NCI-H187 (cell line): ENCODE results near the gene ADAM10.

Experiments
- DNase-seq, 2 experiments: peaks; one replicate each; lab custom pipeline; 2025; lab: John Stamatoyannopoulos, UW

The ADAM10 gene

DNA sequence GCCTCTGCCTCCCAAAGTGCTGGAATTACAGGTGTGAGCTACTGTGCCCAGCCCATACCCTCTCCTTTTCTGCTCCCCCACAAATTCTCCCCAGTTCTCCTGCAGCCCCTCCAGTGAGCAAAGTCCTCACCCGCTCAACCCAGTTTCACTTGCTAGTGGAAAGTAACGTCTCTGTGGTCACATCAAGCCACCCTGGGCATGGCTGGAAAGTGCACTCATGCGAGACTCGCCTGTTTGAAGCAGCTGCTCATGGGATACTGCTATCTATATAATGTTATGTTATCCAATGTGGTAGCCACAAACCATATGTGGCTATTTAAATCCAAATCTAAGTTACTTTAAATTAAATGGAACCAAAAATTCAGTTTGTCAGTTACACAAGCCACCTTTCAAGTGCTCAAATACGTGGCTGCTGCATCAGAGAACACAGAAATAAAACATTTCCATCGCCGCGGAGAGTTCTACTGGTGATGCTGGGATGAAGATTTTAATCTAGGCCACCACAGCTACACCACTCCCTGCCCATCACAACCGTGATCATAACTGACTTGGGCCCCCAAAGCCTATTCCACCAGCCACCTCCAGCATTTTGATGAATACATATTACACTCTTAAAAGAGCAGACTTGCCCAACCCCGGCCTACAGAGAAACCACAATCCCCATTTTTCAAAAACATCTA, 198.3 kb downstream of the ADAM10 start:
- no peak for DNase-seq

DNA sequence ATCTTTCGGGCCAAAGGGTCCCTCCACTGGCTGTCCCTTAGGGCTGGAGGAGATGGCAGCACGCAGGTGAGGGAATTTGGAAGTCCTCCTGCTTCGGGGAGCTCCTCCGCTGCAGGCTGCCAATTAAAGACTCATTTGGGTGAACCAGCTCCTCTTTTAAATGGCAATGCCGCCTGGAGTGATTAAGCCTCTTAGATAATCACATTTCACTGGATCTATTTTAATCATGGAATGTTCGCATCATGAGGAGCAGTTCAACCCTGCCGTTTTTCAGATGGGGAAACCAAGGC, 199.8 kb downstream of the ADAM10 start:
- DNase-seq: no peak

DNA sequence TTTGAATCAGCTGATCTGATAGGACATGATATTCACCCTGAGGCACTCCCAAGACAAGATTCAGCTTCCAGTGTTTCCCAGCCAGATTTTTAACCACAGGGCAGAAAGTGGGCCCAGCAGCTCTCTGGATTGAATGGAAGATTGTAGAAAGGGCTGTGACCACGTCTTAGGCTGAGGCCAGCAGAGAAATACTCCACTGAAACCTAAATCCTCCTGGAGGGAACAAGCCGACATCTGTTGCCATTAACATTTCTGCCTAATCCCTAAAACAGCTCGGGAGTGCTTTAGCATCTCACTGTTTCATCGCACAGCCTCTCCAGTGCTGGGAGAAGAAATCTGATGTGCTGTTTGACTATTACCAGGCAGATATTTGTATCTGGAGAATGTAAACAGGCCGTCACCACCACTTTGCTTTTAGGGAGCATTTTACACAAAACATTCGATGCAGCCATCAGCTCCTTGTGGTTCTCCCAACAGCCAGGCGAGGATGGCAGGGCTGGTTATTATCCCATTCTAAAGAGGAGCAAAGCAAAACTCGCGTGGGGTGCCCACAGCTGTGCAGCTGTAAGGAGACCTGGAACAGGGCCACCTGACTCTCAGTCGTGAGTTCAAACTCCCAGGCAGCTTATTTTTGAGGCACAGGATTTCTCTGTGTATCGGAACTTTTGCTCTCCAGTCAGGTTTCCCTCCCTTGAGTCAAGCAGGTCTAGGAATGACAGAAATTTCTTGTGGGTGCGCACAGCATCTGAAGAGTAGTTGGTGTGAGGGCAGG, 200.3 kb downstream of the ADAM10 start:
- no peak for DNase-seq

DNA sequence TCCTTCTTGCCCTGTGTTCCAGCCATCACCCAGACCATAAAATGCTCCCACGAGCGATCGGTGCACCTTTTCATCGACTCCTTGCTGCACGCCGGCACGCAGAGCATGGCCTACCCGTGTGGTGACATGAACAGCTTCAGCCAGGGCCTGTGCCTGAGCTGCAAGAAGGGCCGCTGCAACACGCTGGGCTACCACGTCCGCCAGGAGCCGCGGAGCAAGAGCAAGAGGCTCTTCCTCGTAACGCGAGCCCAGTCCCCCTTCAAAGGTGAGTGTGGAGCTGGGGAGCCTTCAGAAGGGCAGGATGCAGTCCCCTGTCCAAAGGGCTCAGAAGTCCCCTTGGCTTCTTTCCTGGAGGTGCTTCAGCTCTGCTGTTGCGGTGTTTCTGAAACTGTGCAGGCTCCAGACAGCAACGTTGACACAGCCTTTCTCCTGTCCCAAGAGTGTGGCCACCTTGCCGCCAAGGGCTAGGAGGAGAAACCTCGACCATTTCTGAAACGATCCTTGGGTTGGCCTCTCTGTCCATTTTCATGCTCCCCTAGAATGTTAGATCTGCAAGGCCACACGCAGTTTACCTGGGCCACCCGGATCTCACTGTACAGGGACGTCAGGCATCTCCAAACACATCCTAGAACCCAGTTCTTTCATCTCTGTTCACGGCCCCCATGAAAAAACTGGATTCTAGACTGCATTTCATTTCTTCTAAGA, 201.0 kb downstream of the ADAM10 start:
- DNase-seq: no peak

DNA sequence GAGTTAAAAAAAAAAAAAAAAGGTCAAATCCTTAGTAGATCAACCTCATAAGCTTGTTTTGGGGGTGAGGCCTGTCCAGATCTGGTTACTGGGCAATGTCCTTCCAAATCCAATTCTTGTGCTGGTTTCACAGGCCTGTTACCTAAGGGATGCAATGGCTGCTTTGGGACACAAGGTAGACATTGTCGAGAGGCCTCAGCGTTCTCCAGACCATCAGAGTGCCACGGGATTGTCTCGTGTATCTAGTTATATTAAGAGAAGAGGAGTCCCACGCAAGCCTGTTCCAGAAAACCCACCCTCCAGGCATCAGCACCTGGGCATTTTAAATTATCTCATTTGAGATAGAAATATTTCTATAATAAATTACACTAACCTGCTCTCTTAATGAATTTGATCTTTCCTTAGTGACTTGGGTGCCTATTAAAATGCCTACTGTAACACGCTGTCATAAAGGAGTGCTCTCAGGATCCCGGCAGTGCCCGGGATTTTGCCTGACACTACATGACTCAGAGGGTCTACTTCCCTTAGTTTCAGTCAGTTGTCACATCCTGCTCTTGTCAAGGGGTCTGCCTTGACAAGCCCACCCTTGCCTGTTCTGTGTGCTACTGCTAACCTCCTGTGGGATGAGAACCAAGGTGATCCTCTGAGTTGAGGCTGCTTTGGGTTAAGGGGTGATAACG, 201.7 kb downstream of the ADAM10 start:
- no peak for DNase-seq

DNA sequence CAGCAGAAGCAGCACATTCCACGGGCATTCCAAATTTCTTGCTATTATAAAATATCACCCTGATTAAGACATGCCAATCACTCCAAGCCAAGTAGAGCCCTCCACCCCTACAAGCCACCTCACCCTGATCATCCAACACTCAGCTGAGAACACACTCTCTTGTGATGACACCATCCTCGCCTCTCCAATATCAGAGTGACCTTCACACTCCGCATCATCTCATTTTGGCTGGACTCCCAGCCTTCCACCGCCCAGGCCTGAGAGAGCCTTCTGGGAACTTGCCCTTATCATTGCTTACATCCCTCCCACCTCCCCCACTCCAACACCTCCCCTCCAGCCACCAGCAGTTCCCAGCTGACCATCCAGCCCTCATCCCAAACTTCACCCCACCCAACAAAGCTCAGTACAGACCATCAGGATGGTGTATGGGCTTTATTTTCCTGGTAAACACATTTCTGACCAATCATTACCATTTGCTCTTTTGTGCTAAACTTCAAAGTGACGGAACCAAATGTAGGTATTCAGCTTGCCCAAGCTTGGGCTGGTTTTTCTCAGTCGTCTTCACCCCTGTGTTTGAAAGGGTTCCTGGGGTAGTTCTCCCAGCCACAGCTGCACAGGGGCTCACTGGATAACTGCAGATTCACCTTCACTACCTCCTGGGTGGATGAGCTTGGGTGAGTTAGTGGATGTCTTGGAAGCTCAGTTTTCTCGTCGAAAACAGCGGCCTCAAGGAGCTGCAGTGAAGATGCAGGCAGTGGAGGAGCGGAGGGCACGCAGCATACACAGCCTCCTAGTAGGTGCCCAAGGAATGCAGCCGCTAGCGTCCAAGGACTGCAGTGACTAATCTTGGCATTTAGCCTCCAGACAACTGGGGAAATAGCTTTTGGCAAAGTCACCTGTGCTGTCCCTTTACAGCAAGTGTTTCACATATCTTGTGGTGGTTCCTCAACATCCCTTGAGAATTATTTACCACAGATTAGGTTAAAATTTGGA, 202.6 kb downstream of the ADAM10 start:
- no peak for DNase-seq

DNA sequence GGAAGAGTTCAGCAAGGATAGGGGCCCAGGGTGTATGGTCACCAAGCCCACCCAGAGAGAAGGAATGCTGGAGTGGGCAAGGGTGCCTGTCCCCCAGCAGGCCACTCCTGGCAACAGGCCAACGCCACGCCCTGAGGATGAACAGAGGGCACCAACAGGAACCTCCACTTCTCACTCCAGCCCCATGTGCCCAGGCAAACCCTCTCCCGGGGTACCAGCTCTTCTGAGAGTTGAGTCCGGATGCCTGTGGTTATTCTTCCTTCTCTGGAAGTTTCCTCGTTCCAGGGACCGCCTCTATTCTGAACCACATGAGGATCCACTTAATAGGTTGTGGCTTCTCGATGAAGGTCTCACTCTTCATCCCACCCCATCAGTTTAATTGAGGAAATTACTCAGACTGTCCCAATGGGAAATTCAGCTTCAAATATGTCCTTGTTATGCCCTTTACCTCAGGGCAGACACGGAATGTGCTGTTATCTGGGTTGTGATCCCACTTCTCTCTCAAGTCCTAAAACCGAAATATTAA, 203.4 kb downstream of the ADAM10 start:
- no peak for DNase-seq

DNA sequence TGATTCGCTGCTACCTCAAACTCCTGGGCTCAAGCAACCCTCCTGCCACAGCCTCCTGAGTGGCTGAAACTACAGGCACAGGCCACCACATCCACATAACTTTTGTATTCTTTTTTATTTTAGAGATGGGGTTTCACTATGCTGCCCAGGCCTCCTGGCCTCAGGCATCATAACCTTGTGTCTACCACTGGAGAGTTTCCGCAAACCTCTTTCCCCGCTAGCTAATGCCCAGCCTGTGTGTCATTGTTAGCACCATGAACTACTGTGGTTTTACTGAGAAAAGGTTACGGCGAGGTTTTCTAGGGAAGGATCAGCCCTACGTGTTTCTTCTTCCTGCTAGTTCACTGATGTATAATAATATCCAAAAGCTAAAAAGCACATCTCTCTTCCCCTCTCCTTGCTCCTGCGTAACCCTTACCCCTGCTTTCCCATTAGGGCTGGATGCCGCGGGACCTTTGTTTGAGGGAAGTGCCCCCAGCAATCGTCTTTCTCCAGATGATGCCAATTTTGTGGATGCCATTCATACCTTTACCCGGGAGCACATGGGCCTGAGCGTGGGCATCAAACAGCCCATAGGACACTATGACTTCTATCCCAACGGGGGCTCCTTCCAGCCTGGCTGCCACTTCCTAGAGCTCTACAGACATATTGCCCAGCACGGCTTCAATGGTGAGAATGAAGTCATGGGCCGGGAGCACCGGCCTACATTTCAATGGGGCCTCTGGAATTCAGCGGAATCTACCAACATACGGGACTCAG, 204.0 kb downstream of the ADAM10 start:
- no peak for DNase-seq

DNA sequence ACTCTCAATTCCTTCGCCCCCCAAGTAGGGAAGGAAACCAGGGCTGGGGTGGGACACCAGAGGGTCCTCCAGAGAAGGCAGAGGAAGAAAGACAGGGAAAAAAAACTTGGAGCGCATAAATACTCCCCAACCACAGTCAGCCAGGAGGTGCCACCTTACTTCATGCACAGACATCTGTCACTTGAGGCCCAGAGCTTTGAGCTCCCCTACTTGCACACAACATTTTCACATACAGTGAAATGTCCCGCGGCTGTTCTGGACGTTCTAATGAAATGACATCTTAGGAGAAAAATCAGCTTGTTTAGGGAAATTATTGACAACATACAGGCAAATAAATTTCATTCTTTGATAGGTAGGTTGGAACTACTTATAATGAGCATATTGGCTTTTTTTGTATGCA, 204.8 kb downstream of the ADAM10 start:
- DNase-seq: no peak

DNA sequence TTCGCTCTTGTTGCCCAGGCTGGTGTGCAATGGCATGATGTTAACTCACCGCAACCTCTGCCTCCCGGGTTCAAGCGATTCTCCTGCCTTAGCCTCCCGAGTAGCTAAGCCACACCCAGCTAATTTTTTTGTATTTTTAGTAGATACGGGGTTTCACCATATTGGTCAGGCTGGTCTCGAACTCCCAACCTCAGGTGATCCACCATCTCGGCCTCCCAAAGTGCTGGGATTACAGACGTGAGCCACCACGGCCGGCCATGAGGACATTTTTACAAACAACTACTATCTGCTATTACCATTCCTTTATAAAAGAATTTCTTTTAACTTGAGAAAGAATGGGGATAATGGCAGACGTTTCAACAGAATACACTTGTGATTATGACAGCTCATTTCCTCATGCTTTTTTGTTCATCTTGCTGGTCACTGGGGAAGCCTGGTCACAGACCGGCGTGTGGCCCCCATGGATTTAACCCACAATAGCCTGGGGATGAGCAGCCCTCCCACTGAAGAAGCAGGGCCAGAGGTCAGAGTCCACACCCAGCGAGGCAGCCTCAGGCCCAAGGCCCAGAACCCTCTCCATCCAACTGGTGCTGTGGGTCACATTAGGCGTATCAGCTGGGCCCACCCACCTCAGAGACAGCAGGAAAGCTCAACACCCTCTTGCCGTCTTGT, 205.7 kb downstream of the ADAM10 start:
- no peak for DNase-seq

DNA sequence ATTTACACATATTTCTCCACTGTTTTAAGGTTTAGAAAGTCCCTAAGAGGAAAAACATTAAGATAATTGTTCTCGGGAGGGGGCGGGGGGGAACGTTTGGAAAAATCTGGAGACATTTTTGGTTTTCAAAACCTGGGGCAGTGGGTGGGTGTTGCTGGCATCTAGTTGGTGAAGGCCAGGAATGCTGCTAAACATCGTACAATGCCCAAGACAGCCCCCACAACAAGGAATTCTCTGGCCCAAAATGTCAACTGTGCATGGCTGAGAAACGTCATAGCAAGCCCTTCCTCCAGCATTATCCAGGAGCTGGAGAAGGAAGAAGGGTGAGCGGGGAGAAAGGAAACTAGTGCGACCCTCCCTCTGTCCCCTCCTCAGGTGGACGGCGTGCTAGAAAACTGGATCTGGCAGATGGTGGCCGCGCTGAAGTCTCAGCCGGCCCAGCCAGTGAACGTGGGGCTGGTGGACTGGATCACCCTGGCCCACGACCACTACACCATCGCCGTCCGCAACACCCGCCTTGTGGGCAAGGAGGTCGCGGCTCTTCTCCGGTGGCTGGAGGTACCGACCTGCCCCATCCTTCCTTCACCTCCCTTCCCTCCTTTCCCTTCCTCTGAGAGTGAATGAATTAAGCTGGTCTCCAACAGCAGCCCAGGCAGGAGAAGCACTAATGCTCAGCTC, 208.0 kb downstream of the ADAM10 start:
- DNase-seq: no peak

DNA sequence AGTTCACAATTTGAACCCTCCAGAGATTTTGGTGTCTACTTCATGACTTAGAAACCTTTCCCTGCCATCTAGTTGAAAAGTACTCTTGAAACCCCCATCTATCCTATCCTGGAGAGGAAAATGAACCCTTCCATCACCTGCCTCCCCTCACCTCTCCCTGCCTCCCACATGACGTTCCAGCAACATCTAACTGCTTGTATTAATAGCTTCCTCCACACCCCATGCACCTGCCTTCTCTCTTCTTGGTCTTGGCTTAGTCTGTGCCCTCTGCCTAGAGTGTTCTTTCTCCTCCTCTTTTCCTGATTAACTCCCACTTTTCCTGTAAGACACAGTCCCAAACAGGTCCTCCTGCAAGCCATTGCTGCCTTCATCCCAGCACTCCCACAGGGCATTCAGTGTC, 210.0 kb downstream of the ADAM10 start:
- no peak for DNase-seq

DNA sequence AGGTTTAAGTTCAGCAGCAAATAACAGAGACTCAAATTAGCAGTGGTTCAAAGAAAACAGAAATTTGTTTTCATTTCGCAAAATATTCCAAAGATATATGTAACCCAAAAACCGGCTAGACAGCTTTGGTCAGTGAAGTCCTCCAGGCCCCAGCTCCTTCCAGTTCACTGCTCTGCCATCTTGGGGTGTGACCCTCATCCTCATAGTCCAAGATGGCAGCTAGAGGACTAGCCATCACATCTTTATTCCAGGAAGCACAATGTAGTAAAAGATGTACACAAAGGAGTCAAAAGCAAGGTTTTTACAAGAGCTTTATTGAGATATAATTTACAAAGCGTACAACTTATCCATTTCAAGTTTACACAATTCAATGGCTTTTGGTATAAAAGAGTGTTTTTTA, 210.6 kb downstream of the ADAM10 start:
- no peak for DNase-seq
